H1 (cell line): Measurements from ENCODE around the gene TOMM7. TPM values are rescaled to one million over a fixed set of nuclear protein-coding genes. Genes with fewer than 3 reads are reported as not detected.

Source experiments
- CHD1 ChIP-seq: IDR thresholded peaks from 2 replicates; pipeline ENCODE4 v1.6.1; 2012; ENCODE audit warnings: low read depth, low read length, improper control_type of control experiment
- CHD2 ChIP-seq: IDR thresholded peaks from 2 replicates; pipeline ENCODE4 v1.6.1; 2012; ENCODE audit warnings: low read length, improper control_type of control experiment
- CHD7 ChIP-seq: fragments of 300-600 bp; sonication (generic); IDR thresholded peaks from 2 replicates; pipeline ENCODE4 v1.7.1; 2012; ENCODE audit warnings: low read length, moderate library complexity, mild to moderate bottlenecking, inconsistent platforms; ENCODE audit not compliant: insufficient replicate concordance
- E2F6 ChIP-seq: IDR thresholded peaks from 2 replicates; pipeline ENCODE4 v1.6.1; 2012; ENCODE audit warnings: inconsistent platforms
- KDM1A ChIP-seq: fragments of 200-600, 300-600 bp; sonication (generic); IDR thresholded peaks from 2 replicates; pipeline ENCODE4 v1.7.1; 2016; ENCODE audit warnings: mild to moderate bottlenecking, low read length, borderline replicate concordance
- KDM4A ChIP-seq: IDR thresholded peaks from one replicate; pipeline ENCODE4 v1.7.1; 2012; ENCODE audit warnings: low read depth, mild to moderate bottlenecking, moderate library complexity, low read length, inconsistent platforms; ENCODE audit not compliant: severe bottlenecking
- MAX ChIP-seq: IDR thresholded peaks from 2 replicates; pipeline ENCODE4 v1.6.1; 2012; ENCODE audit warnings: inconsistent platforms
- RFX5 ChIP-seq: IDR thresholded peaks from 2 replicates; pipeline ENCODE4 v1.6.1; 2011; ENCODE audit warnings: low read depth, low read length, improper control_type of control experiment, borderline replicate concordance
- RNF2 ChIP-seq: fragments of 200-900, 300-1000 bp; sonication (generic); IDR thresholded peaks from 2 replicates; pipeline ENCODE4 v1.7.1; 2016; ENCODE audit warnings: borderline replicate concordance, low read depth, mild to moderate bottlenecking, antibody characterized with exemption, low read length; ENCODE audit not compliant: poor library complexity, severe bottlenecking; ENCODE audit errors: missing control alignments
- TCF12 ChIP-seq: IDR thresholded peaks from 2 replicates; pipeline ENCODE4 v1.6.1; 2011; ENCODE audit warnings: low read depth, mild to moderate bottlenecking, low read length
- polyA plus RNA-seq, 7 experiments: library from polyadenylated mRNA; depleted of rRNA in 3 of 7; stranded (reverse) in 5 of 7; unstranded in 2 of 7; fragments of >200 nt in 5 of 7; fragments of 200-250 nt in 2 of 7; gene quantifications; 1 replicate in 5 of 7; 2 replicates in 1 of 7; 4 replicates in 1 of 7; pipeline versions ENCODE4 v1.2.1 to v1.2.3, GENCODE V29; 2011 to 2013; ENCODE audit warnings: missing spikeins in 2 of 7, mixed read lengths in 2 of 7
- total RNA-seq: library from RNA; stranded (reverse); fragmentation: NEBNext Ultra II Directional; extraction: Animal tissue kit (Norgen Biotek cat#: 25700); gene quantifications from 2 replicates; pipeline ENCODE4 v1.2.1, GENCODE V29; 2021

The TOMM7 gene
- total and polyA plus RNA-seq, 2 of the 8 experiments (the other 6 are each of a cell fraction or from before 2014, with no cell fraction given): 389 to 508 TPM

GRCh38 chr7:22811746-22812280, 10.8 kb downstream of the TOMM7 start (continued):
- TF ChIP-seq CHD7: no peak
- no peak for TF ChIP-seq CHD1
- TF ChIP-seq KDM4A: no peak
- no peak for TF ChIP-seq TCF12
- no peak for TF ChIP-seq CHD2
- TF ChIP-seq MAX: no peak
- no peak for TF ChIP-seq RNF2
- TF ChIP-seq RFX5: no peak
- TF ChIP-seq KDM1A: no peak
- no peak for TF ChIP-seq E2F6
